Activated gamma-delta T cell treated with Interleukin-2 at 50 U/mL for 16 hours (primary cell): ENCODE measurements around the gene EPB41L2.
"Not testable (repeated sequence)": the region's sequence is repeated elsewhere in the genome, so short reads cannot be mapped to it uniquely, and the experiment has no call there.

Experiments used
- DNase-seq: peaks from one replicate; pipeline ENCODE4 v3.0.0-alpha.2; 2020

EPB41L2 gene

GRCh38 chr6:131033631-131034030 lies 29.4 kb downstream of the EPB41L2 start:
- no peak for DNase-seq

GRCh38 chr6:131029626-131030297 lies 33.3 kb downstream of the EPB41L2 start:
- no peak for DNase-seq

GRCh38 chr6:131027326-131027725 lies 35.7 kb downstream of the EPB41L2 start:
- no peak for DNase-seq

GRCh38 chr6:131026243-131026642 lies 36.8 kb downstream of the EPB41L2 start:
- no peak for DNase-seq

GRCh38 chr6:131024565-131024964 lies 38.5 kb downstream of the EPB41L2 start:
- no peak for DNase-seq

- DNase-seq, result no peak
Measured at GRCh38 chr6:131023834-131024504, 39.1 kb downstream of the EPB41L2 start.

GRCh38 chr6:131022691-131023090 lies 40.4 kb downstream of the EPB41L2 start:
- no peak for DNase-seq

GRCh38 chr6:131017962-131018361 lies 45.1 kb downstream of the EPB41L2 start:
- DNase-seq, result no peak

- no peak for DNase-seq
Measured at GRCh38 chr6:131015630-131016263, 47.3 kb downstream of the EPB41L2 start.

- no peak for DNase-seq
Measured at GRCh38 chr6:131015025-131015591, 47.9 kb downstream of the EPB41L2 start.

- DNase-seq, result no peak
Measured at GRCh38 chr6:131014080-131014776, 48.8 kb downstream of the EPB41L2 start.

- no peak for DNase-seq
Measured at GRCh38 chr6:131013495-131013894, 49.5 kb downstream of the EPB41L2 start.

GRCh38 chr6:131009790-131010189 lies 53.3 kb downstream of the EPB41L2 start:
- DNase-seq, result no peak

- not testable (repeated sequence) for DNase-seq
Measured at GRCh38 chr6:131008965-131009364, 54.1 kb downstream of the EPB41L2 start.

GRCh38 chr6:131007964-131008363 lies 55.1 kb downstream of the EPB41L2 start:
- not testable (repeated sequence) for DNase-seq

- DNase-seq, result no peak
Measured at GRCh38 chr6:131007286-131007685, 55.8 kb downstream of the EPB41L2 start.

- DNase-seq, result no peak
Measured at GRCh38 chr6:131005439-131006016, 57.5 kb downstream of the EPB41L2 start.

GRCh38 chr6:131004936-131005335 lies 58.1 kb downstream of the EPB41L2 start:
- no peak for DNase-seq

GRCh38 chr6:131004387-131004755 lies 58.7 kb downstream of the EPB41L2 start:
- no peak for DNase-seq

- no peak for DNase-seq
Measured at GRCh38 chr6:131003488-131004386, 59.3 kb downstream of the EPB41L2 start.

GRCh38 chr6:131002661-131002980 lies 60.4 kb downstream of the EPB41L2 start:
- DNase-seq, result no peak
